Stimulated activated CD4-positive, alpha-beta T cell treated with anti-CD3 and anti-CD28 coated beads, Interleukin-1b, Interleukin-23, amount 100 ng/mL, for 48 hours (primary cell): ENCODE measurements around the gene CASP8AP2.
A peak's percentile ranks its signal among the peaks of the same experiment; 100 is the strongest.
"Not testable (repeated sequence)": the region's sequence is repeated elsewhere in the genome, so short reads cannot be mapped to it uniquely, and the experiment has no call there.

Source experiments
- DNase-seq: peaks from one replicate; pipeline ENCODE4 v3.0.0-alpha.2; 2020

CASP8AP2 gene

GRCh38 chr6:89829472-89830169 lies at the start of gene CASP8AP2:
CASP8AP2 (plus strand) TSS chr6:89829880.
- DNase-seq = peak; percentile 93

DNA sequence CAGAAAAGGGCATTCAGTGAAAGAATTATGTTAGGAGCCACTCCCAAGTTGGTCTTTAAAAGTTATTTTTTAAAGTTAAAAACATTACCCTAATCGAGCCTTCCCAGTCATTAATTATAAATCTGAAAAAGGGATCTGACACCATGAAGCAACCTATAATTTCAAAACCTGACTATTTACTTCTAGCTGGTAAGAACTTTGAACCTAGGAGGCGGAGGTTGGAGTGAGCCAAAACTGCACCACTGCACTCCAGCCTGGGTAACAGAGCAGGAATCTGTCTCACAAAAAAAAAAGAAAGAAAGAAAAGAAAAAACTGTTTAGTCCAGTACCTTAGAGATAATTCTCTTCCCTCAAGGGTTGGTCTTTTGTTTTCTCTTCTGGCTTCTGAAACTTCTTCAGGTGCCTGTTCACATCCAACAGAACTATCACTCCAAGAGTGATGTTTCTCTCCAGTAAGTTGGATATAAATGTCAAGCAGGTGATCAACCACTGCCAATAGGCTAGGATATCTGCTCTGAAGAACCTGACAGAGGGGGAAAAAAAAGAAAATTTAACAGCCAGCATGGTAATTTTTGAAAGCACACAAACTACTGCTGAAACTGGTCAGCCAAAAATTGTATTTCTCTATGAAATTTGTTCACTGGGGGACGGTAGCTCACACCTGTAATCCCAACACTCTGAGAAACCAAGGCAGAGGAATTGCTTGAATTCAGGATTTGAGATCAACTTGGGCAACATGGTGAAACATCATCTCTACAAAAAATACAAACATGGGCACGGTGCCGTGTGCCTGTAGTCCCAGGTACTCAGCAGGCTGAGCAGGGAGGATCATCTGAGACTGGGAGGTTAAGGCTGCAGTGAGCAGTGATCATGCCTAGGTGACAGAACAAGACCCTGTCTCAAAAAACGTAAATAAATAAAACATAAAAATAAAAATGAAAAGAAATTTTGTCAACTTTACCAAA lies 48.3 kb upstream of the CASP8AP2 start:
- no peak for DNase-seq

DNA sequence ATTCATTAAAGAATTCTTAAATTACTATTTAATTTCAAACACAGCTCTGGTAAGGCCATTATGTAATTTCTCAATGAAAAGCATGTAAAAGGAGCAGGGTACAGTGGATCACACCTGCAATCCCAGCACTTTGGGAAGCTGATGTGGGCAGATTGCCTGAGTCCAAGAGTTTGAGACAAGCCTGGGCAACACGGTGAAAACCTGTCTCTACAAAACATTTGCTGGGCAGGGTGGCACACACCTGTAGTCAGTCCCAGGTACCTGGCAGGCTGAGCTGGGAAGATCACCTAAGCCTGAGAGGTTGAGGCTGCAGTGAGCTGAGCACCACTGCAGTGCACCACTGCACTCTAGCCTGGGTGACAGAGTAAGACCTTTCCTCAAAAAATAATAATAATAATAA lies 47.5 kb upstream of the CASP8AP2 start:
- no peak for DNase-seq

DNA sequence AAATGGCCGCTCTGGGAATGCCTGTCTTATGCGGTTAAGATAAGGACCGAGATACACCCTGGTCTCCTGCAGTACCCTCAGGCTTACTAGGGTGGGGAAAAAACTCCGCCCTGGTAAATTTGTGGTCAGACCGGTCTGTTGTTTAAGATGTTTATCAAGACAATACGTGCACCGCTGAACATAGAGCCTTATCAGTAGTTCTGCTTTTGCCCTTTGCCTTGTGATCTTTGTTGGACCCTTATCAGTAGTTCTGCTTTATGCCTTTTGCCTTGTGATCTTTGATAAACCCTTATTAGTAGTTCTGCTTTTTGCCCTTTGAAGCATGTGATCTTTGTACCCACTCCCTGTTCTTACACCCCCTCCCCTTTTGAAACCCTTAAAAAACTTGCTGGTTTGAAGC lies 46.4 kb upstream of the CASP8AP2 start:
- not testable (repeated sequence) for DNase-seq

DNA sequence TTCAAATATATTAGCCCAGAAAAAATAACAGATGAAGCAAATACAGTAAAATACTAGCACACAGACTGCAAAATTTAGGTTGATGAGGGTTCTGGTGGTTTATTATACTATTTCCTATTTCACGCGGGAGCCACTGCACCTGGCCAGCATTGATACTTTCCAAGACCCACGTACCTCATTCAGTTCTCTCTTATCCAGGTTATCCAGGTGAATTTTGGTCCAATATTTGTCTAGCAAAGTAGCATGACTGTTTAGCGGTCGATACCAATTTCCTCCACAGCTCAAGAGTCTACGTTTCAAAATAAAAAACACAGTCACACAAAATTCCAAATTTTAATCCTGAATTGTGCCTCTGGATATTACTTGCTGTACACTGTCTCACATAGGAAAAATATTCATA lies 44.8 kb upstream of the CASP8AP2 start:
- no peak for DNase-seq

DNA sequence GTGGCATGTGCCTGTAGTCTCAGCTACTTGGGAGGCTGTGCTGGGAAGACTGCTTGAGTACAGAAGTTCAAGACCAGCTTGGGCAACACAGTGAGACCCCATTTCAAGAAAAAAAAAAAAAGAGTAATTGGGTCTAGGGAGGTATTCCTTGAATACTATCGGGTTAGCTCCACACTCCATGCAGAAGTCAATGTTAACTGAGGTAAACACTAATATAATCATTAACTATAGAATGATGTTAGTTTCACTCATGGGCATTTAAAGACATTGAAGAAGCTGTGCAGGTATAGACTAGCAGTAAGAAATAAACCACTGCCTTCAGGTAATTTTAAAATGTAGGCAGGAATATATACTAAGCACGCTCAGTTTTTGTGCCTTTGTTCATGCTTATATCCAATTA lies 42.7 kb upstream of the CASP8AP2 start:
- no peak for DNase-seq

DNA sequence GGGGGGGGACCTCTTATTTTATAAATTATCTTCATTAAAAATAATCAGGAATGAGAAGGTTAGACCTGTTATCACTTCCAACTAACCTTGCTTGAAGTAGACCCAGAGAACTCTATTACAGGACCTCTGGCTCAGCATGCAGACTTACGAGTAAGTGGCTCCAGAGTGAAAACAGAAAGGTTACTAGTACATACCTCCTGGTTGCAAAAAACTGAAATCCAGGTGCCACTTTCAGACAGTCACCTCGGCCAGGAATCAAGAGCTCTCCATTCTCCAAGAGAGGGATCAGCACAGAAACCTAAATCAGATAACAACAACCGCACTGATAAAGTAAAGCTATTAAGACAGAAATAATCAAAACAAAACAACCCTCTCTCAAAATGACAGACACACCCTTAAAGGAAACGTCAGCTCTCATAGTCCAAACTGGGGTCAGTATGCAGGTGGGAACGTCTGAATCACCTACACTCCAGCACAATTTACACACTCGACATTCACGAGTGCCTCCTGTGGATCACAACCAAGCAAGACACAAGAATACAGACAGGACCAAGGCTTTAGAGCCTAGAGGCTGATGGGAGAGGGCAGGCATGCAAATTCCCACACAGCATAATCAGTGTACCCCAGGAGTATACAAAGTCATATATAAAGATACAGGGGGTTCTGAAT lies 41.9 kb upstream of the CASP8AP2 start:
- DNase-seq = no peak

DNA sequence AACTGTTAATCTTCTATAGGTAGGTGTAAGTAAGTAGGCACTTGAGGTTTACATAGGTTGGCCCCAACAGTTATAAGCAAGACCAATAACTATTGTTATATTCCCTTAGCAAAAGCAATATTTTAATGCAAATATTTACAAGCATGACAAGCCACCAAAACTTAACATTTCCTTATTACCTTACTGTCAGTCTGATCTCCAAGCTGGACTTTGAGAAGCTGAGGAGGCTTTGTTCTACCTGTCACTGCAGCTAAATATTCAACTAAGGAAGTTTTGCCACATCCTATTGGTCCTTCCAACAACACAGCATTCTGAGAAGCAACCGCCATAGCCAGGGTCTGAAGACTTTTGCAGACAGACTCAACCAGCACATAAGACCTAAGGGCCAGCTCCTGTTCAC lies 39.7 kb upstream of the CASP8AP2 start:
- no peak for DNase-seq

GRCh38 chr6:89790403-89790802 lies 39.3 kb upstream of the CASP8AP2 start:
- DNase-seq = no peak

- no peak for DNase-seq
Measured at GRCh38 chr6:89792881-89793280, 36.8 kb upstream of the CASP8AP2 start.

DNA sequence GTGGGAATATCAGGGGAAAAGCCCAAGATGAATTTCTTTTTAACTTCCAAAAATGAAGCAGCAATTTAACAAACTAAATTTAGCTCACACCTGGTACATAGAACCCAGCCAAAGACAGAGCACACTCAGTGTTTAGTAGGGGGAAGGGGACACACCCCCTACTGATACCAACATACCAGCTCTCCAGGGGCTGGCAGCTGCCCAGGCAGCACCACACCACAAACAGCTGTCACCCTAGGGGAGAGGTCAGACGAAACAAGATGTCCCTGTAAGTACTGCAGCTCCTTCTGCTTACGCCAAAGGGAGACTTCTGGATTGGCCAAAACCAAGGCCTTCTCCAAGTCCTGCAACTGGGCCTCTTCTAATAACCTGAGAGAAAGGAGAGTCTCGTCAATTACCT lies 36.1 kb upstream of the CASP8AP2 start:
- DNase-seq = no peak

- peak; percentile 22 for DNase-seq
Measured at GRCh38 chr6:89794324-89794723, 35.4 kb upstream of the CASP8AP2 start.

GRCh38 chr6:89797317-89797716 lies 32.4 kb upstream of the CASP8AP2 start:
- no peak for DNase-seq

DNA sequence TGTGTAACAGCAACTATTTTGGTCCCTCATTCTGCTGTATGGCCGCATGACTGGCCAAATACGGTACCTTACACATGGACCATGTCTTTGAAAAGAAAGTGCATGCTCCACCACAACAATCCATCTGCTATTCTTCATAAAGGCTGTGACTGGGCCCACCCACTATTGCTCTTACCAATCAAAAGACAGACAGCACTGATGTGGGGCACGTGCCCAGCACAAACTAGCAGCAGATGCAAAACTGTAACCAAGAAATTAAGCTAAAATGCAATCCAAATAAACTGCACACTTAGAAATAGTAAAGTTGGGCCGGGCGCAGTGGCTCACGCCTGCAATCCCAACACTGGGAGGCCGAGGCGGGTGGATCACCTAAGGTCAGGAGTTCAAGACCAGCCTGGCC lies 30.6 kb upstream of the CASP8AP2 start:
- no peak for DNase-seq

DNA sequence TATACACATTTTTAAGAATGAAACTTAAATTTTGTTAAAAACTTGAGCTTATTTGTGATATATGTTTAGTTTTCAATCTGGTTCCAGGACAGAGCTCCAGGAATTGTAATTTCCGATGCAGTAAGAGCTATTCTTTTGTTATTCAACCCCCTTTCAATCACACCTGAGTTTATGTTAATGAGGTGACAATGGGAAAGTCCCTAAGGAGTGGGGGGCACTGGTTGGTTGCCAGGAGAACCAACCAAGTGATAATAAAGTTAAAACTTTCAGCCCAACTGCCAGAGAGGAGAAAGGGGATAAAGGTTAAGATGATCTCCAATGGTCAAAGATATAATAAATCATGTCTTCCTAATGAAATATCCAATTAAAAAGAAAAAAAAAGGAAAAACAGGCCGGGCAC lies 29.9 kb upstream of the CASP8AP2 start:
- no peak for DNase-seq

DNA sequence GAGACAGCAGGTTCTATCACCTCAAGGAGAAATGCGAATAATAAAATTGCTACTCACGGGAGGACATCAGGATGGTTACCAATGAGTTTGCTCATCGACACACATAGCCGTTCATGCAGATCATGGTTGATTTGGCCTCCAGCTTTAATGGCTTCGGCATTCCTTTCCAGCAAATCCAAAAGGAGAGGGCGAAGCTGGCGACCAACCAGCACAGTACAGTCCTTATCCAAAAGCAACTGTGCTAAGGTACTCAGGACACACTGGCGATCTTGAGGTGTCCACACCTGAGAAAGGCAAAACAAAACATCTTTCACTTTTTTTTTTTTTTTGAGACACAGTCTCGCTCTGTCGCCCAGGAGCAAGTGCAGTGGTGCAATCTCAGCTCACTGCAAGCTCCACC lies 26.4 kb upstream of the CASP8AP2 start:
- DNase-seq = no peak

DNA sequence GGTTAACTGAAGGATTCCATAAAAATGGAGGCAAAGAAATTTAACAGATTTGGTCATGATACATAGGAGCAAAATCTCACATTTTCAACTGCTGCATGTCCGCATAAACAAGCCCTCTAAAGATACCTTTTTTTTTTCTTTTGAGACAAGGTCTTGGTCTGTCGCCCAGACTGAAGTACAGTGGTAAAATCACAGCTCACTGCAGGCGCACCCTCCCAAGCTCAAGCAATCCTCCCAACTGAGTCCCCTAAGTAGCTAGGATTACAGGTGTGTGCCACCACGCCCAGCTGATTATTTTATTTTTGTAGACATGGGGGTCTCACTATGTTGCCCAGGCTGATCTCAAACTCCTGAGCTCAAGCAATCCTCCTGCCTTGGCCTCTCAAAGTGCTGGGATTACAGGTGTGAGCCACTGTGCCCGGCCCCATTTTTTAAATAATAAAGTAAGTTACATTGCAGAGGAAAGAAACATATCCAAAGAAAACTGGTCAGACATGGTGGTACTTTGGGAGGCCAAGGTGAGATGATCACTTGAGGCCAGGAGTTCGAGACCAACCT lies 23.8 kb upstream of the CASP8AP2 start:
- DNase-seq = no peak

DNA sequence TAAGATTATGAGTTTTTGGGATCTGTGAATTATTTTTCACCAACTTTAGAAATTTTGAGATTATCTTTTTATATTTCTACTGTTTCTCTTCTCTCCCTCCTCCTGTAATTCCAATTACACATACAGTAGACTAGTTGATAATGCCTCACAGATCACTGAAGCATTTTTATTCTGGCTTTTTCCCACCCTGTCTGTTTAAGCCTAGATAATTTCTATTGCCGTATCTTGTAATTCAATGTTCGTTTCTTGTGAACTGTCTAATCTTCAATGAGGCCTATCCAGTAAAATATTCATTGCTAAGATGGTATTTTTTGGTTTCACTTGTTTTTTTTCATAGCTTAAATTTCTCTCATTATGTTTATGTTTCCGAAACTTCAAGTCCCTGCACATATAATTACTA lies 22.1 kb upstream of the CASP8AP2 start:
- no peak for DNase-seq

DNA sequence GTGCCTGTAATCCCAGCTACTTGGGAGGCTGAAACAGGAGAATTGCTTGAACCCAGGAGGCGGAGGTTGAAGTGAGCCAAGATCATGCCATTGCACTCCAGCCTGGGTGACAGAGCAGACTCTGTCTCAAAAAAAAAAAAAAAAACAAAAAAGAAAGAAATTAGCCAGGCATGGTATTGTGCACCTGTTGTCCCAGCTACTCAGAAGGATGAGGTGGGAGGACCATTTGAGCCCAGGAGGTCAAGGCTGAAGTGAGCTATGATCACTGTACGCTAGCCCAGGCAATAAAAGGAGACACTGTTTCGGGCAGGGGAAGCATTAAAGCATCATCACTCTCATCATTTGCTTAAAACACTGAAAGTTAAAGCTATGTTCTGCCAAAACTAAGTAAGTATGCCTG lies 16.3 kb upstream of the CASP8AP2 start:
- DNase-seq = not testable (repeated sequence)

GRCh38 chr6:89817481-89817880 lies 12.2 kb upstream of the CASP8AP2 start:
- no peak for DNase-seq

- DNase-seq = no peak
Measured at GRCh38 chr6:89818977-89819335, 10.7 kb upstream of the CASP8AP2 start.

DNA sequence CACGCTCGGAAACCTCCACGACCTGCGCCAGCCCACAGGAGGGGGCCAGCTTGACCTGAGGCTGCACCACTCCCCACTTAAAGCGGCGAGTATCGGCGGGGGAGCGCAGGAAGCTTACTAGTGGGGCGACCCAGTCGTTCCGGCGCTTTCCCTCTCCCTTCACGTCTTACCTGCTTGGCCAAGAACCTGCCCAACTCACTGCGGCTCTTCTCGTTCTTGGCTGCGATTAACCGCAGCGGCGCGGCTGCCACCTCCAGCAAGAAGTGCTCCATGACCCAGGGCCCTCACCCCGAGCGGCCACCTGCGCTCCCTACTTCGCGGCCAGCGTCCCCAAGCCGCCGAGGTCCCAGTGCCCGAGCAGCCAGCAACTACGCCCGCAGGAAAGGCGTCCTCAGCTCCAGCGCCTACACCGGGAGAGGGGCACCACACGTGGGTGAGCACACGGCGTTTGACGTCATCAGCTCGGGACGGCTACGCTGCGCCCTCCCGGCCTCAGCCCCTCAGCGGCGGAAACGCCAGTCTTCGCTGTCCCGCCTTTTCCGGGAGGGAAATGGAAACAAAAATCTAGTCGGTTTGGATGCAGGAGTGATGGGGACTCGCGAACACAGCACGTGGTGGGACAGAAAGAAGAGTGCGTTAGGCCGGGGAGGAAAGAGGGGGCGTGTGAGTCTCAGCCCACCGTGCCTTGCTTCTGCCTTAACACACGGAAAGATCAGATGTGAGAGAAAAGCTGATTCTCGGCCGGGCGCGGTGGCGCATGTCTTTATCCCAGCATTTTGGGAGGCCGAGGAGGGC lies 10.1 kb upstream of the CASP8AP2 start, which contains the start of gene MDN1:
Gene MDN1 (minus strand): TSS at position 459 of the 795 bp plus-strand sequence. CDS start 187 bp downstream, at position 272.
- peak; percentile 93 for DNase-seq
